ENCODE data around the gene FADS6. TPM values are rescaled to one million over a fixed set of nuclear protein-coding genes. Genes with fewer than 3 reads are reported as not detected.

FADS6 gene, protein sequence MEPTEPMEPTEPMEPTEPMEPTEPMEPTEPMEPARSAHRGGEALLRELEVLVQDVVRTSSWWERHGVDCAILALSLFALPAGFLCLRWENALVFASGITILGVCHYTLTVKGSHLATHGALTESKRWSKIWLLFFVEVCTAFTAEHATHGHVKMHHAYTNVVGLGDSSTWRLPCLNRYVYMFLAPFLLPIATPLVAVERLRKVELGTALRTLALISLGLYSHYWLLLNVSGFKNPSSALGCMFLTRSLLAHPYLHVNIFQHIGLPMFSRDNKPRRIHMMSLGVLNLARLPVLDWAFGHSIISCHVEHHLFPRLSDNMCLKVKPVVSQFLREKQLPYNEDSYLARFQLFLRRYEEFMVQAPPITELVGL
- not detected in 2 replicates for total RNA-seq
- long read RNA-seq, result 0 reads

DNA sequence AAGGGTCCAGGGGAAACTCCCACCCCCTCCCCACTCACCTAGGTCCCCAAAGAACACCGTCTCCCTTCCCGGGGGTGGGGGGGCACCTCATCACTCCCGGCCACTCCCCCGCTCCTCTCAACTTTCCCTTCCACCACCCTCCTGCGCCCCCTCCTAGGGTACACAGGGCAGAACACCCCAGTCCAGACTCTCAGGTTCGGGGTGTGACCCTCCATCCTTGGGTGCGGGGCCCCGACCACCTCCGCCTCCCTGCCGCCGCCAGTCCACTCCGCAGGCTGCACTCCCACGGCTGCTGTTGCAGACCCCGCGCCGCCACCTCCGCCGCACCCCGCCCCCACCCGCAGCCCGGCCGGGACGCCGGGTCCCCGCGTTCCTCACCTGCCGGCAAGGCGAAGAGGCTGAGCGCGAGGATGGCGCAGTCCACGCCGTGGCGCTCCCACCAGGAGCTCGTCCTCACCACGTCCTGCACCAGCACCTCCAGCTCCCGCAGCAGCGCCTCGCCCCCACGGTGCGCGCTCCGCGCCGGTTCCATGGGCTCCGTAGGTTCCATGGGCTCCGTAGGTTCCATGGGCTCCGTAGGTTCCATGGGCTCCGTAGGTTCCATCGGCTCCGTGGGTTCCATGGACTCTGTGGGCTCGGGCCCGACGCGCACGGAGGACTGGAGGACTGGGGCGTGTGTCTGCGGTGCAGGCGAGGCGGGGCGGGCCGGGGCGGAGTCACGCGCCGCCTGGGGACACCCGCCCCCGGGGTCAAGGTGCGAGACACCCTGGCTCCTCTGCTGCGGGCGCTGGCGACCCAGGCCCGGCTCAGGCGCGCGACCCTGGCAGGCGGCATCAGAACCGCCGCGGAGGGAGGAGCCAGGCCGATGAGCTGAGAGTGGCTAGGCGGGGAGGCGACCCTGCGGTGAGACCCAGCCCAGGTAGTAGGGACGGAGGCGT is at the start of gene FADS6:
FADS6 (minus strand) TSS at position 660 of the 938 bp plus-strand sequence; CDS start at position 622, 38 bp downstream.
- peaks cover 4% of the 10 kb centered on the region for H3K4me1 Mint-ChIP-seq
- DNase-seq (ENCODE audit: low read depth, low spot score), result no peak
- TF ChIP-seq, protein P1, sequence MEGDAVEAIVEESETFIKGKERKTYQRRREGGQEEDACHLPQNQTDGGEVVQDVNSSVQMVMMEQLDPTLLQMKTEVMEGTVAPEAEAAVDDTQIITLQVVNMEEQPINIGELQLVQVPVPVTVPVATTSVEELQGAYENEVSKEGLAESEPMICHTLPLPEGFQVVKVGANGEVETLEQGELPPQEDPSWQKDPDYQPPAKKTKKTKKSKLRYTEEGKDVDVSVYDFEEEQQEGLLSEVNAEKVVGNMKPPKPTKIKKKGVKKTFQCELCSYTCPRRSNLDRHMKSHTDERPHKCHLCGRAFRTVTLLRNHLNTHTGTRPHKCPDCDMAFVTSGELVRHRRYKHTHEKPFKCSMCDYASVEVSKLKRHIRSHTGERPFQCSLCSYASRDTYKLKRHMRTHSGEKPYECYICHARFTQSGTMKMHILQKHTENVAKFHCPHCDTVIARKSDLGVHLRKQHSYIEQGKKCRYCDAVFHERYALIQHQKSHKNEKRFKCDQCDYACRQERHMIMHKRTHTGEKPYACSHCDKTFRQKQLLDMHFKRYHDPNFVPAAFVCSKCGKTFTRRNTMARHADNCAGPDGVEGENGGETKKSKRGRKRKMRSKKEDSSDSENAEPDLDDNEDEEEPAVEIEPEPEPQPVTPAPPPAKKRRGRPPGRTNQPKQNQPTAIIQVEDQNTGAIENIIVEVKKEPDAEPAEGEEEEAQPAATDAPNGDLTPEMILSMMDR (conservative IDR thresholded peaks at IDR 0.05), result no peak
- H3K27ac Mint-ChIP-seq (ENCODE audit: unreplicated experiment), result no peak within 1 kb of the TSS
- no peaks in the 10 kb centered on the region for H3K9me3 Mint-ChIP-seq
- peaks cover 83% of the 10 kb centered on the region for H3K27me3 Mint-ChIP-seq (ENCODE audit: low read depth)
- H3K4me3 Mint-ChIP-seq, result no peak within 1 kb of the TSS
- H3K36me3 Mint-ChIP-seq (ENCODE audit: low read depth), result no peaks in the 10 kb centered on the region

DNA sequence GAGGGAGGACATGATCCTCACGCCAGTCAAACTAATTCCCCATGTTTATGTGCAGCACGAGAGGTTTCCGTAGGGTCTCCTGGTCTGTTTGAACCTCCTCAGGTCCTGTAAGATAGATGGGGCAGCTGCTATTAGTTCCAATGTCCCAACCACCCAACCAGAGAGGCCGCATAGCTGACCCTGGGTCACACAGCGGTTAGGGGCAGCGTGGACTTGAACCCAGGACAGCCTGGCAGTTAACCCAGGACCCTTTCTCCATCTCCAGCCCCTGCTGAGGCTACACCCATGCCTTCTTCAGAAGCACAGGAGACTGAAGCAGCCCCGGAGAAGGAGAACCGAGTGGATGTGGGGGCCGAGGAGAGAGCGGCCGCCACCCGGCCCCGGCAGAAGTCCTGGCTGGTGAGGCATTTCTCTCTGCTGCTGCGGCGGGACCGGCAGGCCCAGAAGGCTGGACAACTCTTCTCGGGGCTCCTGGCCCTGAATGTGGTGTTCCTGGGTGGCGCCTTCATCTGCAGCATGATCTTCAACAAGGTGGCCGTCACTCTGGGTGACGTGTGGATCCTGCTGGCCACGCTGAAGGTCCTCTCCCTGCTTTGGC is 47.8 kb upstream of the FADS6 start:
- DNase-seq (ENCODE audit: low read depth, low spot score), result no peak
- H3K9me3 Mint-ChIP-seq, result no peaks in the 10 kb centered on the region
- peaks cover 91% of the 10 kb centered on the region for H3K27me3 Mint-ChIP-seq (ENCODE audit: low read depth)
- H3K4me1 Mint-ChIP-seq, result no peaks in the 10 kb centered on the region
- H3K27ac Mint-ChIP-seq (ENCODE audit: unreplicated experiment), result no peak overlapping the region
- TF ChIP-seq, protein P1 (conservative IDR thresholded peaks at IDR 0.05), result no peak
- no peaks in the 10 kb centered on the region for H3K36me3 Mint-ChIP-seq (ENCODE audit: low read depth)
- no peak overlapping the region for H3K4me3 Mint-ChIP-seq

DNA sequence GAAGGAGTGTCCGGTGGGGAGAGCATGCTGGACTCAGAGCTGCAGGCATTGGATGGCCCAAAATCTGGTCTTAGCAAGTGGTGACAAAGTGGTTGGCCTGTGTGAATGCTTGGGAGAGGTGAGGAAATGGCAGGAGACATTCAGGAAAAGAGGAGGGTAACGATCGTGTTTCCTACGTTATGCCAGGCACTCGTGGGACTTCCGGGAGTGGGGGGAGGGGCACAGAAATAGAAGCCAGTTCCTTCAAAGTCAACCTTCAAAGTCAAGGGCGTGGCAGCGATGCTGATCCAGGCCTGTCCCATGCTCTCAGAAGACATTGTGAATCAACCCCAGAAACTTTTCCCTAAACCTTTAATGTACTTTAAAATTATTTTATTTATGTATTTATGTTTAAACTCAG is 46.1 kb upstream of the FADS6 start:
- Mint-ChIP-seq H3K9me3 (no peaks in the 10 kb centered on the region), H3K27me3 (ENCODE audit: low read depth) (peaks cover 89% of the 10 kb centered on the region), H3K4me3 (no peak overlapping the region), H3K4me1 (no peaks in the 10 kb centered on the region), H3K27ac (ENCODE audit: unreplicated experiment) (no peak overlapping the region), H3K36me3 (ENCODE audit: low read depth) (no peaks in the 10 kb centered on the region)
- no peak for DNase-seq (ENCODE audit: low read depth, low spot score)
- TF ChIP-seq, protein P1 (conservative IDR thresholded peaks at IDR 0.05), result no peak

DNA sequence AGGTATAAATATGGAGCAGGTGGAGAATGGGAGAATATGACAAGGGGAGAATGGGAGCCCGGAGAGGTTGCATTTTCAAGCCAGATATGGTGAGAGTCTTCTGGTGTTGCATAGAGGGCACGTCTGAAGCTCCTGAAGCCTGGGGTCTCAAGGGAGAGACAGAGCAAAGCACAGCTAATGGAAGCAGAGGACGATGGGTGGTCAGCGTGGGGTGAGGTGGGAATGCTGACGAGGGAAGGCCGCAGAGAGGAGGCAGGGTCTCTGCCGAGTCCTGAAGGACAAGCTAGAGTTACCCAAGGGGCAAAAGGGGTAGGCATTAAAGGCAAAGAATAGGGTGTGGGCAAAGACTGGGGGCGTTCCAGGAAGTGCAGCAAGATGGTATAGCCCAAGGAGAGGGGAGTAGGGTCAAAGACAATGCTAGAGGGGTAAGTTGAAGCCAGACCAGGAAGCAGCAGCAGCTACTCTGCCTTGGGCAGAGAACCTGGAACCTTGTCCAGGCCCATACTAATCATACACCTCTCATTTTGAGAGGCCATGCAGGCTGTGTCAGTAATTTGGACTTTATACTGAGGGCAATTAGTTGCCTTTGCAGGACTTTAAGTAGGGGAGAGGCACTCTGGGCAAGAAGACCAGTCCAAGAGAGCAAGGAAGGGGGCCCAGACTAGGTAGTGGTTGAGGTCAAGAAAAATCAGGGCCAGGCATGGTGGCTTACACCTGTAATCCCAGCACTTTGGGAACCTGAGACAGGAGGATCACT is 44.9 kb upstream of the FADS6 start:
- Mint-ChIP-seq H3K27ac (ENCODE audit: unreplicated experiment) (no peak overlapping the region), H3K27me3 (ENCODE audit: low read depth) (peaks cover 87% of the 10 kb centered on the region), H3K36me3 (ENCODE audit: low read depth) (no peaks in the 10 kb centered on the region), H3K4me1 (no peaks in the 10 kb centered on the region), H3K4me3 (no peak overlapping the region), H3K9me3 (no peaks in the 10 kb centered on the region)
- no peak for DNase-seq (ENCODE audit: low read depth, low spot score)
- TF ChIP-seq, protein P1 (conservative IDR thresholded peaks at IDR 0.05), result no peak

Measured in neural crest cell (in vitro differentiated cells).